ENCODE measurements around the gene DCLK2. TPM values are rescaled to one million over a fixed set of nuclear protein-coding genes. Genes with fewer than 3 reads are reported as not detected.
"Not testable (repeated sequence)": the region's sequence is repeated elsewhere in the genome, so short reads cannot be mapped to it uniquely, and the experiment has no call there.

DCLK2 gene
- total RNA-seq, 1 donor from 2014 or later = 1.9 TPM

DNA sequence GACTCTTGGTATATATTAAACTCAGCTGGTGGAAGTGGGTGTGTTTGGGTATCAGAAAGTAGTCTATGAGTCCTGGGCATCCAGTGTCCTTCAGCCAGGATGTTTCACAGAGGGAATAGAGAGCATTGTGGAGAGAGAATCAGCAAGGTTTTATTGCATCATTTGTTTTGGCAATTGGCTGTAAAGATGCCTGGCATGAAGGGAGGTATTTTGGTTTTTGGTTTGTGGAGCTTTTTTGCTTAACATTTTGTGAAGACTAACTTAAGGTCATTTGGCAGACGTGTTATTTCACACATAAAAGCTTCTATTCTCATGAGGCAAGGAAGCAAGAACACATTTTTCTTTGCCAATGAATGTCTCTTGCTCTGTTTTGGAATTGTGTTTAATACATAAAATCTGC, 71.1 kb downstream of the DCLK2 start:
- DNase-seq (ENCODE audit: low read depth in 2 of 2) = no peak

DNA sequence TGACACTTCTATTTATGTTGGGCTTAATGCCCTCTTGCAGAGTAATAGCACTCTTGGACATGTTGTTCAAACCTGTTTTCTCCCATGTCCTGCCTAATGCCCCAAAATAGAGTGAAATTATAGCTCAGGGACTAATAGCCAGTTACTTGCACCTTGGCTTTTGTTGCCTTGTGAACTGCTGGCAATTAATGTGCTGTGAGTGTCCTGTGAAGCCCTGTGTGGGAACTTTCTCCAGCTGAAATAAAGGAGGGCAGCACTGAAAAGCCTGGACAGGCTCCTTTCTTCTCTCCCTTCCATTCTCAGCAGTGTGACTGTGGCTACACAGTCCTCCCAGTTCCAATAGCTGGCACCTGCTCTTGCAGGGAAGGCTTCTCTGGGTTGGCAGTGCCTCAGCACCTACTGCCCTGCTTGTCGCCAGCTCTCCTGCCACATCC, 72.4 kb downstream of the DCLK2 start:
- DNase-seq (ENCODE audit: low read depth in 2 of 2) = no peak

- DNase-seq (ENCODE audit: low read depth in 2 of 2) = peak in 1 of 2 donors; percentile 61
Measured at GRCh38 chr4:150152766-150153165, 74.5 kb downstream of the DCLK2 start.

GRCh38 chr4:150155391-150155790, 77.1 kb downstream of the DCLK2 start:
- DNase-seq (ENCODE audit: low read depth in 2 of 2) = no peak

GRCh38 chr4:150156543-150156942, 78.3 kb downstream of the DCLK2 start:
- no peak for DNase-seq (ENCODE audit: low read depth in 2 of 2)

- DNase-seq (ENCODE audit: low read depth in 2 of 2) = no peak
Measured at GRCh38 chr4:150158041-150158440, 79.8 kb downstream of the DCLK2 start.

DNA sequence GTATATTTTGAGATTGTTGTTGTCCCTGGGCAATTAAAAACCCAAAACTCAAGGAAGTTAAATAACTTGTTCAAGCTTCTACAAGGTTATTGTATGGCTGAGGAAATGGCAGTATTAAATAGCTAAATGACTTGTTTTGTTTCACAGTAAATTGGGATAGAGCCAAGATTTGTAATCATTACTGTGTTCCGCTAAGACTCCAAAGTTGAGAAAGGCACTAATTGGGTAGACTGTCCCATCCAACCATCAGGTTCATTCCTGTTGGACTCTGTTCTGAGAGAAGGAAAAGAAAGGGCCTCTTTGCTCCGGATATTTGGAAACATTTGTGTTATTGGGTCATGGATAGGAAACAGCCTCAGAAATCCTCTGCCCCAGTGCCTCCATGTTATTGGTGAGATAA, 82.2 kb downstream of the DCLK2 start:
- peak; percentile 25 to 63 for DNase-seq (ENCODE audit: low read depth in 2 of 2)

DNA sequence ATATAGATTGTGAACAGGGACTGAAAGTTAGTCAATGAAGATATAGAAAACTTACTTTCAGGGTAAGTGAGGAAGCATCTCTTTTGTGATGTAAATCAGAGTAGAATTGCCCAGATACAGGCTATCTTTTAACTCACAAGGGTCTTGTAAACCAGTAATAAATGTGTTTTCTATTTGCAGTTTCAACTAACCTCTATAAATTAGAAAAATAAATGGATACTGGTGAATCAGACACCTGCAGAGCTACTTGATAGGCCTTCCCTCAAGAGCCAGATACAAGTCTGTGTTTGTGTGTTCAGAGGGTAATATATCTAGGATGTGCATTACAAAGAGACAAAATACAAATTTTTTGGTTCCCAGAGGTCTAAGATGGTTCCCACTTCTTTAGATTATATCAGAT, 82.9 kb downstream of the DCLK2 start:
- DNase-seq (ENCODE audit: low read depth in 2 of 2) = no peak

DNA sequence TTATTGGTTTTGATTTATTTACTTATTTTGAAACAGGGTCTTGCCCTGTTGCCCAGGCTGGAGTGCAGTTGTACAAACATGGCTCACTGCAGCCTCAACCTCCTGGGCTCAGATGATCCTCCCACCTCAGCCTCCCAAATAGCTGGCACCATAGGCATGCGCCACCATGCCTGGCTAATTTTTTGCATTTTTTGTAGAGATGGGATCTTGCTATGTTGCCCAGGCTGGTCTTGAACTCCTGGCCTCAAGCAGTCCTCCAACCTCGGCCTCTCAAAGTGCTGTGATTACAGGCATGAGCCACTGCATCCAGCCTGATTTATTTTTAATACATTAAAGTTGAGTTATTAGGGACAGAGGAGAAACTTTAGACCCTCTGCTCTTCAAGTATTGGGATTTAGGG, 83.8 kb downstream of the DCLK2 start:
- DNase-seq (ENCODE audit: low read depth in 2 of 2) = not testable (repeated sequence)

DNA sequence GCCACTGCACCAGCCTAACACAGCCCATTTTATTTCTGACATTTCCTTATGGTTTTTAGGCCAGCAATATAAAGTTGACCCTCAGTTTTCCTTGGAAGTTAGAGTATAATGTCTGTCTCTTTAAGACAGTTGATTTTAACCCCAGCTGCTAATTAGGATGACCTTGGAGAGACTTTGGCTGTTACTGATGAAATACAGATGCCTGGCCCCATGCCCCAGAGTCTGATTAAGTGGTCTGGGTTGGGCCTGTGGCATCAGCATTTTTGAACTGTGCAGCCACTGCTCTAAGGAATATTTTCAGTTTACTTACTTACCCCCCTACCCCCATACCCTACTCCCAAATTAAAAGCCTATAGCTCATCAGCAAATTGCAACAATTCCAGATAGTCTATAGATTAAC, 85.8 kb downstream of the DCLK2 start:
- DNase-seq (ENCODE audit: low read depth in 2 of 2) = no peak

DNA sequence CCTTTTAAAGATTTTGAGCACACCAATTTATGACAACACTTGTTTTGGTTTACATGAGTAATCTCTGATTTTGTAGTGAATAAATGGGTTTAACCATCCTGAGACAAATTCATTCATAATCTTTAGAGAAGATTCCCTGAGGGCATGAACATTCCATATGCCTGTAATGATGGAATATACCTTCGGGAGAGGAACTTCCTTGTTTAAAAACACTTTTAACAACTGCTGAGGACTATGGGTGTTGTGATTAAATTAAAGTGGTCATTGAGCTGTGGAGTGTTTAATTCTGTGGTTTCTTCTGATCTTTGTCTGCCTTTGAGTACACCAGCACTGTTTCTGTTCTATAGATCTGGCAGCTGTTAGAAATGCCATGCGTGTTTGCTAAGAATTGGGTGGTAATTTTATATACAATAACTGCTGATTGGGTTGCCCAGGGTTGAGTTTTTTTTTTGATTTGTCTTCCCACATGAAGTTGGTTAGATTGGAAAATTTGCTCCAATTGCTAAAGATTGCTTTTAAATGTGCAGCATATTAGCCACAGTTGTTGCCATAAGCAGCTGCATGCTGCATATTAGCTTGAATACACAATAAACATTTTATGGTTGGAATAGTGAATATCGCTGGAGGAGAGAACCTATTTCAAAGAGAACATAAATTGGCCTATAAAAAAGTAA, 86.8 kb downstream of the DCLK2 start:
- no peak for DNase-seq (ENCODE audit: low read depth in 2 of 2)

GRCh38 chr4:150167054-150167453, 88.8 kb downstream of the DCLK2 start:
- DNase-seq (ENCODE audit: low read depth in 2 of 2) = no peak

DNA sequence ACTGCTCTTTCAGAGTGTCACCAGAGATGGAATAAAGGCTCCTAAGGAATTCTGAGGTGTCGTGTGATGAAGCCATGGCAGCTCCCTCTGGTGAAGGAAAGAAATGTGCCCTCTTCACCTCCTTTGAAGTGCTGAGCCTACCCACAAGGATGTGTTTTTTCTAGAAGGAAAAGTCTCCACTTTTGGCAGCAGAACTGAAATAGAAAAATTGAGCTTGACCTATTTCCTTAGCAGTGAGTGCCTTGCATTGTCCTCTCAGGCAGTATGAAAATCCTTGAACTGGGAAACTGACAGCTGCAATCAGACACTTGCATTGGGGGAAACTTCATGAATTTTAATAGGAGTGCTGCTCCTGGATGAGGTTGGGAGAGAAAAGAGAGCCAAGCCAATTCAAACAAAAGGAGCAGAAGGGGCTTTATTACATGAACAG, 95.2 kb downstream of the DCLK2 start:
- DNase-seq (ENCODE audit: low read depth in 2 of 2) = peak in 1 of 2 donors; percentile 56

DNA sequence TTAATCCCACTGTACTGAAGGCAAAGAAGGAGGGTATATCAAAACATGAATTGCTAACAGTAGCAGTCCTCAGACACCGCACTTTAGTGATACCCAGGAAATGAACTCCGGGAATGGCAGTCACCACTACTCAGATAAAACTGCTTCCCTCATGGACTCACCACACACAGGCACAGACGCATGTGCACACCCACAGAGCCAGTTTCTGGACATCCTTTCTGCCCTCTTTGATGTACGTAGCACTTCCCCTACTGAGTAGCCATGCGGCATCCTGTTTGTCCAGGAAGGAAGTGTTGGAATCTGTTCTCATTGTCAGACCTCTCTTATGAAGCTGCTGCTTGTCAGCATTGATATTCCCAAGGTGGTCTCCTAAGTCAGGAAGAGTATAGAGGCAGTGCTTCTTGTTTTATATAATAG, 95.7 kb downstream of the DCLK2 start:
- peak; percentile 95 to 97 for DNase-seq (ENCODE audit: low read depth in 2 of 2)

- DNase-seq (ENCODE audit: low read depth in 2 of 2) = no peak
Measured at GRCh38 chr4:150176547-150176946, 98.3 kb downstream of the DCLK2 start.

DNA sequence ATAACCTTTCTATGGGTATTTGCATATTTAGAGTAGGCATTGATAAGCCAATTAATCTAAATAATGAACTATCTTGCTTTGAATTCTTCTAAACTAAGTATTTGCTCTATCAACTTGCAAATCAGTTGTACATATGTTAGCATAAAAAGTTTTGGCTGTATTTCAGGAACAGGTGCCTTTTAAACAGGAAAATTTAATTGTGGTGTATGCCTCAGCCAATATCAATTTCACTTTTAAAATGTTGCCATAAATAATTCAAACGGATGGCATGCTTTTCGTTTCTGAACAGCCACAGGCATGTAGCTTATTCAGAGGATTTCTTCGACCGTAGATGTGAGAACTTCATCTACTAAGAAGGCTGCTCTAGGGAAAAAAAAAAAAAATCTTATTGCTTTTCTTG, 99.9 kb downstream of the DCLK2 start:
- DNase-seq (ENCODE audit: low read depth in 2 of 2) = no peak

DNA sequence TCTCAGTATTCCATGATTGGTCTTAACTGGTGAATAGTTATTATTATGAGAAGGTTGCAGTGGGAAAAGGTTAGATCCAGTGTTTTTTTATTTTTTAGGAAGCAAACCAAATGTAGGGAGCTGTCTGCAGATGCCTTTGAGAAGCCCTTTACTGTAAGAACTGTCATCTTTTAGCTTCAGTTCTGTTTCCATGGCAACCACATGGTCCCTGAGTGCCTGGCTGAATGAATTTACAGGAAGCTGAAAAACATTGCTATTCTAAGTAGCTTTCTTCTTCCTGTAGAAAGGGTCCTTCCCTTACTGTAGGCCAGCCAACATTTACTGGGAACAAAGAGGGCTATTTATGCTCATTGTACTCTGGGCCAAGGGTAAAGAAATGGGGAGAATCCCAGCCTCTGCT, 103.3 kb downstream of the DCLK2 start:
- DNase-seq (ENCODE audit: low read depth in 2 of 2) = peak; percentile 16 to 83

- DNase-seq (ENCODE audit: low read depth in 2 of 2) = no peak
Measured at GRCh38 chr4:150182794-150183193, 104.5 kb downstream of the DCLK2 start.

- DNase-seq (ENCODE audit: low read depth in 2 of 2) = not testable (repeated sequence)
Measured at GRCh38 chr4:150185033-150185432, 106.8 kb downstream of the DCLK2 start.

- DNase-seq (ENCODE audit: low read depth in 2 of 2) = no peak
Measured at GRCh38 chr4:150192986-150193385, 114.7 kb downstream of the DCLK2 start.

- not testable (repeated sequence) for DNase-seq (ENCODE audit: low read depth in 2 of 2)
Measured at GRCh38 chr4:150197256-150197655, 119.0 kb downstream of the DCLK2 start.

DNA sequence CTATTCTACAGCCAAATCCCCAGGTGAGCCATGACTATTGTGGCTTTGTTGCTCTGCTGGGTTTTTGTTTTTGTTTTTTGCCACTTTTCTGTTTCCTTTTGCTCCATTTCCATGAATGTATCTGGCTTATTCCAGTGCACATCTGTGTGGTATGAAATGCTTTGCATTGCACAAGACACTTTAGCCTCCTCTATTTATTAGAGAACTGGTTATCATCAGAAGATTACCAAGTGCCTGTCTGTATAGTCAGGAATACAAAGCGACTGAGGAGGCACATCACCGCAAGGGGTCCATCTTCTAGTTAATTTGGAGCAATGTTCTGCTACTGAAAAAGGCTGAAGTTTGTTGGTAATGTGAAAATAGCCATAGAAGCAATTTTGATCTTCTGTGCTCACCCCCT, 120.8 kb downstream of the DCLK2 start:
- DNase-seq (ENCODE audit: low read depth in 2 of 2) = no peak

- DNase-seq (ENCODE audit: low read depth in 2 of 2) = no peak
Measured at GRCh38 chr4:150205016-150205415, 126.8 kb downstream of the DCLK2 start.

- no peak for DNase-seq (ENCODE audit: low read depth in 2 of 2)
Measured at GRCh38 chr4:150206265-150206664, 128.0 kb downstream of the DCLK2 start.

Measured in dermis microvascular lymphatic vessel endothelial cell (primary cell).